GM12878 (cell line): ENCODE measurements around the gene PPFIBP1. TPM values are rescaled to one million over a fixed set of nuclear protein-coding genes. Genes with fewer than 3 reads are reported as not detected.

Source experiments
- ATAC-seq: fragments of 200-7000 bp; cut with Tn5 transposase; 3 replicates; pipeline ENCODE4 v1.9.1; 2020; ENCODE audit warnings: mild to moderate bottlenecking, moderate library complexity
- BruUV-seq: library from RNA; stranded (reverse); fragments of 400-500 nt; replicated peaks from 2 replicates; lab custom pipeline; 2021; lab: Mats Ljungman, UMichigan
- CTCF ChIA-PET: fragments of 300-600 bp; sonication (Branson Sonifier 250); formaldehyde crosslinking; extraction: SDS; loops from one replicate; lab custom pipeline; 2021; ENCODE audit warnings: inconsistent platforms; lab: Yijun Ruan, JAX
- POLR2A ChIA-PET: fragments of 350-600 bp; formaldehyde crosslinking; extraction: SDS; loops from one replicate; lab custom pipeline; 2021; ENCODE audit warnings: inconsistent platforms; lab: Charles Lee
- RAD21 ChIA-PET: fragments of 300-600 bp; sonication (Branson Sonifier 250); formaldehyde crosslinking; loops from one replicate; lab custom pipeline; 2023; ENCODE audit warnings: antibody characterized with exemption; ENCODE audit not compliant: unreplicated experiment; lab: Charles Lee
- SMC1A ChIA-PET: fragments of 300-600 bp; sonication (Branson Sonifier 250); formaldehyde crosslinking; loops from one replicate; lab custom pipeline; 2023; ENCODE audit not compliant: unreplicated experiment, uncharacterized antibody; lab: Charles Lee
- DNase-seq: peaks from one replicate; pipeline ENCODE4 v3.0.0-alpha.2; 2011; ENCODE audit warnings: low read depth, low spot score
- FAIRE-seq: peaks from 3 replicates; lab custom pipeline; 2011; peaks lifted over from hg19 to GRCh38; lab: Jason Lieb, UNC
- H2AFZ ChIP-seq: 2 replicates; pipeline ENCODE4 v1.6.0; 2011; ENCODE audit warnings: low read depth, low read length, control low read depth; ENCODE audit not compliant: control insufficient read depth
- H3K27ac ChIP-seq: 2 replicates; pipeline ENCODE4 v1.5.1; 2011; ENCODE audit warnings: control low read depth; ENCODE audit not compliant: control insufficient read depth, insufficient read depth
- H3K27me3 ChIP-seq, 2 experiments: replicated peaks in 1 of 2; 2 replicates each; pipeline versions ENCODE4 v1.6.0 to v1.6.1; 2011; ENCODE audit warnings: low read length in 1 of 2; ENCODE audit not compliant: control insufficient read depth in 2 of 2, insufficient read depth in 2 of 2
- H3K36me3 ChIP-seq, 2 experiments: 2 replicates each; pipeline ENCODE4 v1.5.1; 2011; ENCODE audit warnings: low read length in 1 of 2; ENCODE audit not compliant: control insufficient read depth in 2 of 2, insufficient read depth in 2 of 2
- H3K4me1 ChIP-seq: 2 replicates; pipeline ENCODE4 v1.6.1; 2011; ENCODE audit warnings: mild to moderate bottlenecking, low read length, moderate library complexity, mixed read lengths; ENCODE audit not compliant: control insufficient read depth, insufficient read depth
- H3K4me2 ChIP-seq: 2 replicates; pipeline ENCODE4 v1.6.0; 2011; ENCODE audit warnings: control low read depth; ENCODE audit not compliant: control insufficient read depth, insufficient read depth
- H3K4me3 ChIP-seq: fragments of 200-600 bp; sonication (generic); 2 replicates; pipeline ENCODE4 v1.5.1; 2016
- H3K79me2 ChIP-seq: 2 replicates; pipeline ENCODE4 v1.6.0; 2011; ENCODE audit warnings: low read length; ENCODE audit not compliant: control insufficient read depth, insufficient read depth
- H3K9ac ChIP-seq: 2 replicates; pipeline ENCODE4 v1.8.0; 2011; ENCODE audit warnings: low read length, control low read depth, mixed read lengths; ENCODE audit not compliant: control insufficient read depth, insufficient read depth
- H3K9me3 ChIP-seq: replicated peaks from 3 replicates; pipeline ENCODE4 v1.5.1; 2011; ENCODE audit warnings: mild to moderate bottlenecking, low read length; ENCODE audit not compliant: control insufficient read depth, insufficient read depth
- H4K20me1 ChIP-seq: 2 replicates; pipeline ENCODE4 v1.6.0; 2011; ENCODE audit not compliant: control insufficient read depth, insufficient read depth
- KAT2A ChIP-seq: conservative IDR thresholded peaks from 2 replicates; pipeline ENCODE4 v1.6.1; 2011; ENCODE audit warnings: low read depth, low read length; ENCODE audit not compliant: control insufficient read depth
- RAD51 ChIP-seq: fragments of 450-650 bp; IDR thresholded peaks from 2 replicates; pipeline ENCODE4 v1.6.1; 2016; ENCODE audit warnings: moderate library complexity, mild to moderate bottlenecking, inconsistent platforms
- SREBF1 ChIP-seq: IDR thresholded peaks from 2 replicates; pipeline ENCODE4 v1.6.1; 2012; ENCODE audit warnings: mild to moderate bottlenecking, low read length
- ZSCAN29 ChIP-seq: fragments of 450-650 bp; IDR thresholded peaks from 2 replicates; pipeline ENCODE4 v1.6.1; 2017; ENCODE audit warnings: mild to moderate bottlenecking, moderate library complexity
- in situ Hi-C: fragments of 300-500 bp; cut with MboI; formaldehyde crosslinking; loops from 9 replicates; pipeline ENCODE4 v1.14.3; 2018; ENCODE audit warnings: mixed read lengths
- intact Hi-C: fragments of 100-400 bp; cut with micrococcal nuclease; formaldehyde crosslinking; loops from one replicate; pipeline ENCODE4 v1.14.2; 2022; ENCODE audit not compliant: unreplicated experiment
- polyA plus RNA-seq, 11 experiments: library from polyadenylated mRNA; depleted of rRNA in 4 of 11; unstranded in 6 of 11; stranded (reverse) in 5 of 11; fragments of >200 nt; fragmentation: Nextera tagmentation in 4 of 11; fragmentation: Illumina TruSeq in 1 of 11; extraction: Ambion mirVana in 4 of 11; extraction: Trizol in 1 of 11; gene quantifications; 1 replicate in 1 of 11; 2 replicates in 10 of 11; pipeline versions ENCODE4 v1.2.1 to v1.2.3, GENCODE V29; 2011 to 2016; ENCODE audit warnings: inconsistent platforms in 2 of 11, missing spikeins in 2 of 11, low read depth in 1 of 11
- total RNA-seq, 4 experiments: library from RNA; depleted of rRNA in 3 of 4; stranded (reverse); fragments of >200 nt in 3 of 4; fragmentation: Illumina TruSeq in 1 of 4; extraction: Trizol in 1 of 4; gene quantifications; 2 replicates each; pipeline versions ENCODE4 v1.2.1 to v1.2.3, GENCODE V29; 2013 to 2021
- TF ChIP-seq, protein P1 (sequence below): fragments of 450-650 bp; formaldehyde crosslinking; IDR thresholded peaks from 2 replicates; pipeline ENCODE4 v1.4.0; 2022; ENCODE audit warnings: mild to moderate bottlenecking, moderate library complexity
- TF ChIP-seq, protein P2 (sequence below): IDR thresholded peaks from 2 replicates; pipeline ENCODE4 v1.6.1; 2012; ENCODE audit warnings: low read length, inconsistent platforms
- TF ChIP-seq, protein P3 (sequence below): fragments of 450-650 bp; IDR thresholded peaks from 2 replicates; pipeline ENCODE4 v1.6.1; 2017; ENCODE audit warnings: borderline replicate concordance

PPFIBP1 gene
- total and polyA plus RNA-seq, 10 of the 15 experiments (the other 5 are each of a cell fraction or from before 2014, with no cell fraction given): 0.47 to 7.8 (median 3.6) TPM

DNA sequence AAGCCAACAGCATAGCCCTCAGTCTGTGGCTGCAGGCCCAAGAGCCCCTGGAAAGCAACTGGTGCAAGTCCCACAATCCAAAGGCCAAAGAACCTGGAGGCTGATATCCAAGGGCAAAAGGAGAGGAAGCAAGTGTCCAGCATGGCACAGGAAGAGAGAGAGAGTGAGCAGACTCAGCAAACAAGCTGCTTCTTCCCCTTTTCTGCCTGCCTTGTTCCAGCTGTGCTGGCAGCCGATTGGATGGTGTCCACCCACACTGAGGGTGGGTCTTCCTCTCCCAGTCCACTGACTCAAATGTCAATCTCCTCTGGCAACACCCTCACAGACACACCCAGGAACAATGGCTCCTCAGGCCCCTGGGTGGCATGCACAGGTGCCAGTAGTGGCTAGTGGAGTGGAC is 44.0 kb upstream of the PPFIBP1 start (continued):
- TF ChIP-seq, protein P1, sequence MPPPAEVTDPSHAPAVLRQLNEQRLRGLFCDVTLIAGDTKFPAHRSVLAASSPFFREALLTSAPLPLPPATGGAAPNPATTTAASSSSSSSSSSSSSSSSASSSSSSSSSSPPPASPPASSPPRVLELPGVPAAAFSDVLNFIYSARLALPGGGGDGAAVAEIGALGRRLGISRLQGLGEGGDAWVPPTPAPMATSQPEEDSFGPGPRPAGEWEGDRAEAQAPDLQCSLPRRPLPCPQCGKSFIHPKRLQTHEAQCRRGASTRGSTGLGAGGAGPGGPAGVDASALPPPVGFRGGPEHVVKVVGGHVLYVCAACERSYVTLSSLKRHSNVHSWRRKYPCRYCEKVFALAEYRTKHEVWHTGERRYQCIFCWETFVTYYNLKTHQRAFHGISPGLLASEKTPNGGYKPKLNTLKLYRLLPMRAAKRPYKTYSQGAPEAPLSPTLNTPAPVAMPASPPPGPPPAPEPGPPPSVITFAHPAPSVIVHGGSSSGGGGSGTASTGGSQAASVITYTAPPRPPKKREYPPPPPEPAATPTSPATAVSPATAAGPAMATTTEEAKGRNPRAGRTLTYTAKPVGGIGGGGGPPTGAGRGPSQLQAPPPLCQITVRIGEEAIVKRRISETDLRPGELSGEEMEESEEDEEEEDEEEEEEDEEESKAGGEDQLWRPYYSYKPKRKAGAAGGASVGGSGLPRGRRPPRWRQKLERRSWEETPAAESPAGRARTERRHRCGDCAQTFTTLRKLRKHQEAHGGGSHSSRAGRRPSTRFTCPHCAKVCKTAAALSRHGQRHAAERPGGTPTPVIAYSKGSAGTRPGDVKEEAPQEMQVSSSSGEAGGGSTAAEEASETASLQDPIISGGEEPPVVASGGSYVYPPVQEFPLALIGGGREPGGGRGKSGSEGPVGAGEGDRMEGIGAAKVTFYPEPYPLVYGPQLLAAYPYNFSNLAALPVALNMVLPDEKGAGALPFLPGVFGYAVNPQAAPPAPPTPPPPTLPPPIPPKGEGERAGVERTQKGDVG (CRISPR knock-in tag): no peak
- TF ChIP-seq ZSCAN29: no peak

DNA sequence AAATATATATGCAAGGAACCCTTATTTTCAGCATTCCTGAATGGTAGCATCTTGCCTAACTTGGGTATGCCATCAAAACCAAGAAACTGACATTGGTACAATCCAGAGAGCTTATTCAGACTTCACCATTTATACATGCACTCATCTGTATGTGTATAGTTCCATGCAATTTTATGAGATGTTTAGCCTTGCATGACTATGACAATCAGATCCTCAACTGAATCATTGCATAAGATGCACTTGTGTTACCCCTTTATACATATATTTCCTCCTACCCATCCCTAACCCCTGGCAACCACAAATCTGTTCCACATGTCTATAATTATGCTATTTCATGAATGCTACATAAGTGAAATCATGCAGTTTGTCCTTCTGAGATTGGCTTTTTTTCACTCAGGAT is 37.0 kb upstream of the PPFIBP1 start:
- Histone ChIP-seq H3K4me1 (no peaks in the 10 kb centered on the region), H4K20me1 (no peaks in the 10 kb centered on the region), H3K9me3 (no peaks in the 10 kb centered on the region), H3K79me2 (no peaks in the 10 kb centered on the region), H3K4me2 (no peak overlapping the region), H3K27ac (no peak overlapping the region), H3K27me3 (no peaks in the 10 kb centered on the region), H3K36me3 (no peaks in the 10 kb centered on the region), H3K9ac (no peak overlapping the region), H3K4me3 (no peak overlapping the region), H2AFZ (no peak overlapping the region)
- SMC1A ChIA-PET: interaction anchor here (1.4 kb wide), 1 partner anchor 47 kb away, joined by 3 read pairs; no protein-coding TSS in a partner anchor
- DNase-seq: no peak
- CTCF ChIA-PET: no interaction called here
- TF ChIP-seq KAT2A (no peak), SREBF1 (no peak), RAD51 (no peak)
- TF ChIP-seq, protein P2, sequence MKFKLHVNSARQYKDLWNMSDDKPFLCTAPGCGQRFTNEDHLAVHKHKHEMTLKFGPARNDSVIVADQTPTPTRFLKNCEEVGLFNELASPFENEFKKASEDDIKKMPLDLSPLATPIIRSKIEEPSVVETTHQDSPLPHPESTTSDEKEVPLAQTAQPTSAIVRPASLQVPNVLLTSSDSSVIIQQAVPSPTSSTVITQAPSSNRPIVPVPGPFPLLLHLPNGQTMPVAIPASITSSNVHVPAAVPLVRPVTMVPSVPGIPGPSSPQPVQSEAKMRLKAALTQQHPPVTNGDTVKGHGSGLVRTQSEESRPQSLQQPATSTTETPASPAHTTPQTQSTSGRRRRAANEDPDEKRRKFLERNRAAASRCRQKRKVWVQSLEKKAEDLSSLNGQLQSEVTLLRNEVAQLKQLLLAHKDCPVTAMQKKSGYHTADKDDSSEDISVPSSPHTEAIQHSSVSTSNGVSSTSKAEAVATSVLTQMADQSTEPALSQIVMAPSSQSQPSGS: no peak
- TF ChIP-seq, protein P3, sequence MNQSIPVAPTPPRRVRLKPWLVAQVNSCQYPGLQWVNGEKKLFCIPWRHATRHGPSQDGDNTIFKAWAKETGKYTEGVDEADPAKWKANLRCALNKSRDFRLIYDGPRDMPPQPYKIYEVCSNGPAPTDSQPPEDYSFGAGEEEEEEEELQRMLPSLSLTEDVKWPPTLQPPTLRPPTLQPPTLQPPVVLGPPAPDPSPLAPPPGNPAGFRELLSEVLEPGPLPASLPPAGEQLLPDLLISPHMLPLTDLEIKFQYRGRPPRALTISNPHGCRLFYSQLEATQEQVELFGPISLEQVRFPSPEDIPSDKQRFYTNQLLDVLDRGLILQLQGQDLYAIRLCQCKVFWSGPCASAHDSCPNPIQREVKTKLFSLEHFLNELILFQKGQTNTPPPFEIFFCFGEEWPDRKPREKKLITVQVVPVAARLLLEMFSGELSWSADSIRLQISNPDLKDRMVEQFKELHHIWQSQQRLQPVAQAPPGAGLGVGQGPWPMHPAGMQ: no peak
- intact Hi-C loops: no loop called here
- no peak for FAIRE-seq
- RAD21 ChIA-PET: no interaction called here
- in situ Hi-C loops: no loop called here
- POLR2A ChIA-PET: no interaction called here
- BruUV-seq: no TSS peak
- ATAC-seq: no peak
